Endothelial cell of umbilical vein (primary cell): ENCODE data around the gene MRPS12. TPM values are rescaled to one million over a fixed set of nuclear protein-coding genes. Genes with fewer than 3 reads are reported as not detected.

Experiments
- BruUV-seq: library from RNA; stranded (reverse); fragments of 400-500 nt; replicated peaks from 2 replicates; lab custom pipeline; 2021; lab: Mats Ljungman, UMichigan
- CTCF ChIA-PET: fragments of 300-600, 350-600 bp; sonication (Branson Sonifier 250); formaldehyde crosslinking; loops from one replicate; lab custom pipeline; 2021; ENCODE audit warnings: antibody characterized with exemption, inconsistent platforms; lab: Charles Lee
- POLR2A ChIA-PET: fragments of 300-600, 350-600 bp; sonication (Branson Sonifier 250); formaldehyde crosslinking; loops from one replicate; lab custom pipeline; 2021; ENCODE audit warnings: antibody characterized with exemption, inconsistent platforms; lab: Charles Lee
- DNase-seq: peaks from one replicate; pipeline ENCODE4 v3.0.0-alpha.2; 2011; ENCODE audit warnings: low read depth, low spot score
- FAIRE-seq: peaks from 2 replicates; lab custom pipeline; 2011; peaks lifted over from hg19 to GRCh38; lab: Jason Lieb, UNC
- H2AFZ ChIP-seq: 2 replicates; pipeline ENCODE4 v1.6.0; 2012; ENCODE audit warnings: low read depth, low read length, control low read depth, inconsistent platforms
- H3K27ac ChIP-seq: 2 replicates; pipeline ENCODE4 v1.5.1; 2011; ENCODE audit warnings: low read depth, mild to moderate bottlenecking, control low read depth, low read length, moderate library complexity; ENCODE audit not compliant: insufficient read depth
- H3K27me3 ChIP-seq, 2 experiments: 2 replicates each; pipeline versions ENCODE4 v1.6.0 to v1.6.1; 2011; ENCODE audit warnings: low read length in 2 of 2, mixed read lengths in 1 of 2; ENCODE audit not compliant: control insufficient read depth in 2 of 2, insufficient read depth in 2 of 2
- H3K36me3 ChIP-seq, 2 experiments: 2 replicates in 1 of 2; 3 replicates in 1 of 2; pipeline ENCODE4 v1.5.1; 2011; ENCODE audit warnings: low read length in 2 of 2, mild to moderate bottlenecking in 1 of 2, moderate library complexity in 1 of 2; ENCODE audit not compliant: control insufficient read depth in 2 of 2, insufficient read depth in 2 of 2; ENCODE audit errors: extremely low read depth in 1 of 2
- H3K4me1 ChIP-seq: 3 replicates; pipeline ENCODE4 v1.5.1; 2011; ENCODE audit warnings: mild to moderate bottlenecking, low read length; ENCODE audit not compliant: control insufficient read depth, insufficient read depth; ENCODE audit errors: extremely low read depth
- H3K4me2 ChIP-seq: 2 replicates; pipeline ENCODE4 v1.6.1; 2011; ENCODE audit warnings: low read length, control low read depth, mixed read lengths; ENCODE audit not compliant: insufficient read depth
- H3K4me3 ChIP-seq, 3 experiments: fragments of 200-600 bp in 1 of 3; sonication (generic), shearing (Covaris generic) in 1 of 3; replicated peaks in 1 of 3; 2 replicates each; pipeline ENCODE4 v1.5.1; 2011 to 2016; ENCODE audit warnings: control low read depth in 3 of 3, low read length in 3 of 3, mild to moderate bottlenecking in 2 of 3, inconsistent platforms in 1 of 3, low read depth in 1 of 3, moderate library complexity in 1 of 3; ENCODE audit not compliant: insufficient read depth in 1 of 3
- H3K79me2 ChIP-seq: 2 replicates; pipeline ENCODE4 v1.6.0; 2012; ENCODE audit warnings: low read length, inconsistent platforms; ENCODE audit not compliant: control insufficient read depth, insufficient read depth
- H3K9ac ChIP-seq: replicated peaks from 2 replicates; pipeline ENCODE3; 2011; ENCODE audit warnings: low read length, control low read depth; ENCODE audit not compliant: insufficient read depth; ENCODE audit errors: extremely low read depth
- H3K9me1 ChIP-seq: replicated peaks from 3 replicates; pipeline ENCODE4 v1.6.0; 2011; ENCODE audit warnings: mild to moderate bottlenecking, low read length; ENCODE audit not compliant: control insufficient read depth, insufficient read depth; ENCODE audit errors: extremely low read depth
- H3K9me3 ChIP-seq: replicated peaks from 2 replicates; pipeline ENCODE4 v1.5.1; 2012; ENCODE audit warnings: low read length, inconsistent platforms; ENCODE audit not compliant: control insufficient read depth, insufficient read depth
- H4K20me1 ChIP-seq: replicated peaks from 2 replicates; pipeline ENCODE3; 2011; ENCODE audit warnings: mild to moderate bottlenecking, low read length; ENCODE audit not compliant: control insufficient read depth, insufficient read depth; ENCODE audit errors: extremely low read depth
- EZH2 ChIP-seq: IDR thresholded peaks from 2 replicates; pipeline ENCODE4 v1.6.1; 2012; ENCODE audit warnings: borderline replicate concordance, low read depth, mild to moderate bottlenecking, moderate library complexity, low read length, inconsistent platforms; ENCODE audit not compliant: severe bottlenecking
- FOS ChIP-seq: IDR thresholded peaks from 2 replicates; pipeline ENCODE4 v1.6.1; 2011; ENCODE audit warnings: mild to moderate bottlenecking, low read length, moderate library complexity, borderline replicate concordance; ENCODE audit not compliant: insufficient read depth
- GATA2 ChIP-seq: IDR thresholded peaks from 2 replicates; pipeline ENCODE4 v1.7.0; 2011; ENCODE audit warnings: low read depth, mild to moderate bottlenecking, moderate library complexity, mixed read lengths, low read length; ENCODE audit not compliant: insufficient read length, insufficient read depth
- JUN ChIP-seq: IDR thresholded peaks from 2 replicates; pipeline ENCODE4 v1.6.1; 2011; ENCODE audit warnings: borderline replicate concordance, low read depth; ENCODE audit not compliant: insufficient read length, insufficient read depth
- MYC ChIP-seq: IDR thresholded peaks from one replicate; pipeline ENCODE4 v1.6.1; 2011; ENCODE audit warnings: mild to moderate bottlenecking, low read depth, low read length
- POLR2A ChIP-seq: IDR thresholded peaks from 2 replicates; pipeline ENCODE4 v1.6.1; 2012; ENCODE audit warnings: low read depth, mild to moderate bottlenecking, control low read depth, low read length
- POLR2AphosphoS5 ChIP-seq: IDR thresholded peaks from 2 replicates; pipeline ENCODE4 v1.6.1; 2012; ENCODE audit warnings: low read depth, mild to moderate bottlenecking, control low read depth, low read length, moderate library complexity; ENCODE audit not compliant: insufficient read depth
- dilution Hi-C: fragments of 300-500 bp; cut with MboI; formaldehyde crosslinking; loops from one replicate; pipeline ENCODE4 v1.15.0; 2019; ENCODE audit warnings: low sequenced_read_pairs; ENCODE audit not compliant: extremely low pct_ligation_motif_present
- intact Hi-C: fragments of 100-400 bp; cut with micrococcal nuclease; formaldehyde crosslinking; loops from one replicate; pipeline ENCODE4 v1.10.0; 2022
- polyA plus RNA-seq, 4 experiments: library from polyadenylated mRNA; depleted of rRNA in 3 of 4; stranded (reverse) in 3 of 4; unstranded in 1 of 4; fragments of >200 nt; gene quantifications; 2 replicates each; pipeline versions ENCODE4 v1.2.1 to v1.2.3, GENCODE V29; 2011 to 2012; ENCODE audit warnings: missing spikeins in 1 of 4
- total RNA-seq: library from RNA; stranded (reverse); gene quantifications from 2 replicates; pipeline ENCODE4 v1.2.3, GENCODE V29; 2021
- TF ChIP-seq, protein P1 (sequence below): IDR thresholded peaks from 2 replicates; pipeline ENCODE4 v1.6.1; 2011; ENCODE audit not compliant: insufficient read depth, insufficient read length
- TF ChIP-seq, protein P2 (sequence below), 2 donors: IDR thresholded peaks; 1 replicate in 1 of 2; 2 replicates in 1 of 2; pipeline ENCODE4 v1.5.1; 2011; ENCODE audit warnings: low read length in 2 of 2, mild to moderate bottlenecking in 2 of 2, moderate library complexity in 2 of 2, control low read depth in 1 of 2, inconsistent platforms in 1 of 2, low read depth in 1 of 2; ENCODE audit not compliant: insufficient read depth in 1 of 2; ENCODE audit errors: extremely low read depth in 1 of 2

MRPS12 gene
- total and polyA plus RNA-seq, 2 donors (not counting 3 experiments of a cell fraction or from before 2014, with no cell fraction given) = 49.3 to 86.3 TPM

DNA sequence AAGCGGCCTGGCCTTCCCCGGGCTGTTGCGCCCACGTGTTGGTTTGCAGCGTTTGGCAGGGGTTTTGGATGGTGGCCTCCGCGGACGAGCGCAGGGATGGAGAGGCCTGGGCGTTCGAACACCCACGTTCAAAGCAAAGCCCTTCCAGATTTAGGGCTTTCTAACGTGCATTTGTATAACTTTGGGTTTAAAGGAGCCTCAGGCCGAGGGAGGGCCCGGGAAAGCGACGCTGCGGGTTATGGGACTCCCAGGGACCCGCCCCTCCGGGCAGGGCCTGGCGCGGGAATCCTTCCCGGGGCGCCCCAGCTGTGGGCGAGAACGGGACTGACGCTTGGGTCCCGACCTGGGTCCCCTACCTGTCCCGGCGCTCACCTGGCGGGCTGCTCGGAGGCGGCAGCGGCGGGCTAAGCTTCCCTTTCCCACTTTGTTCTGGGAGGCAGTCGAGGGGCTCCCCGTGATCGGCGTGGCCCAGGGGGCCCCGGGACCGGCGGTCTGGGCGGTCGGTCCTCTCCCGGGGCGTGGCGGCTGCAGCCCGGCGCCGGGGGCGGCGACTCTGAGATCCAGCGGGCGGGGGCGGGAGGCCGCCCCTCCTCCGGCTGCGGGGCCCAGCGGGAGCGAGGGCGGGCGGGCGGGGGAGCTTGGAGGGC, 44.6 kb downstream of the MRPS12 start, which contains the start of gene FBXO17:
Gene FBXO17, minus strand, starts transcription at position 529 of the 647 bp plus-strand sequence. CDS start 25,423 bp downstream, outside the sequence.
- peak within 1 kb of the TSS; percentile 87 for H2AFZ ChIP-seq
- H3K9me1 ChIP-seq = no peaks in the 10 kb centered on the region
- H3K27me3 ChIP-seq = no peaks in the 10 kb centered on the region
- no peaks in the 10 kb centered on the region for H4K20me1 ChIP-seq
- no peaks in the 10 kb centered on the region for H3K9me3 ChIP-seq
- DNase-seq = peak; percentile 53
- POLR2A ChIA-PET = no interaction called here
- TSS peak; percentile 63 for BruUV-seq
- CTCF ChIA-PET = interaction anchor here (0.7 to 4.5 kb wide), 14 partner anchors 9 to 339 kb away, joined by 3 to 39 read pairs (median 4); partner anchors contain the start of genes FBXO27, MRPS12 and SARS2
- H3K4me1 ChIP-seq = peaks cover 14% of the 10 kb centered on the region
- TF ChIP-seq POLR2AphosphoS5 (peak; percentile 41), POLR2A (peak; percentile 75), MYC (peak; percentile 79), FOS (no peak)
- TF ChIP-seq, protein P1, sequence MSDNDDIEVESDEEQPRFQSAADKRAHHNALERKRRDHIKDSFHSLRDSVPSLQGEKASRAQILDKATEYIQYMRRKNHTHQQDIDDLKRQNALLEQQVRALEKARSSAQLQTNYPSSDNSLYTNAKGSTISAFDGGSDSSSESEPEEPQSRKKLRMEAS = peak; percentile 80
- intact Hi-C loops = loop anchor here (2.0 kb wide), 1 partner anchor 357 kb away; the partner anchor contains the start of gene EIF3K
- FAIRE-seq = peak; percentile 83
- peak within 1 kb of the TSS; percentile 47 for H3K27ac ChIP-seq
- dilution Hi-C loops = no loop called here
- peak within 1 kb of the TSS; percentile 48 to 65 (median 48) for H3K4me3 ChIP-seq
- H3K4me2 ChIP-seq = peak within 1 kb of the TSS; percentile 83
- H3K79me2 ChIP-seq = peaks cover 9% of the 10 kb centered on the region
- H3K9ac ChIP-seq = peak within 1 kb of the TSS; percentile 49
- no peaks in the 10 kb centered on the region for H3K36me3 ChIP-seq

GRCh38 chr19:38975861-38976271, 45.1 kb downstream of the MRPS12 start:
- Histone ChIP-seq H2AFZ (peak overlapping the region; percentile 56), H3K36me3 (no peaks in the 10 kb centered on the region), H3K9me3 (no peaks in the 10 kb centered on the region), H3K9ac (peak overlapping the region; percentile 49), H3K79me2 (peaks cover 9% of the 10 kb centered on the region), H3K27me3 (no peaks in the 10 kb centered on the region), H4K20me1 (no peaks in the 10 kb centered on the region), H3K9me1 (no peaks in the 10 kb centered on the region), H3K4me1 (peaks cover 14% of the 10 kb centered on the region), H3K4me3 (peak overlapping the region; percentile 37 to 55 (median 48)), H3K27ac (peak overlapping the region; percentile 36), H3K4me2 (peak overlapping the region; percentile 74)
- BruUV-seq = no TSS peak
- no peak for TF ChIP-seq POLR2AphosphoS5
- no peak for TF ChIP-seq JUN
- no peak for TF ChIP-seq EZH2
- TF ChIP-seq, protein P2, sequence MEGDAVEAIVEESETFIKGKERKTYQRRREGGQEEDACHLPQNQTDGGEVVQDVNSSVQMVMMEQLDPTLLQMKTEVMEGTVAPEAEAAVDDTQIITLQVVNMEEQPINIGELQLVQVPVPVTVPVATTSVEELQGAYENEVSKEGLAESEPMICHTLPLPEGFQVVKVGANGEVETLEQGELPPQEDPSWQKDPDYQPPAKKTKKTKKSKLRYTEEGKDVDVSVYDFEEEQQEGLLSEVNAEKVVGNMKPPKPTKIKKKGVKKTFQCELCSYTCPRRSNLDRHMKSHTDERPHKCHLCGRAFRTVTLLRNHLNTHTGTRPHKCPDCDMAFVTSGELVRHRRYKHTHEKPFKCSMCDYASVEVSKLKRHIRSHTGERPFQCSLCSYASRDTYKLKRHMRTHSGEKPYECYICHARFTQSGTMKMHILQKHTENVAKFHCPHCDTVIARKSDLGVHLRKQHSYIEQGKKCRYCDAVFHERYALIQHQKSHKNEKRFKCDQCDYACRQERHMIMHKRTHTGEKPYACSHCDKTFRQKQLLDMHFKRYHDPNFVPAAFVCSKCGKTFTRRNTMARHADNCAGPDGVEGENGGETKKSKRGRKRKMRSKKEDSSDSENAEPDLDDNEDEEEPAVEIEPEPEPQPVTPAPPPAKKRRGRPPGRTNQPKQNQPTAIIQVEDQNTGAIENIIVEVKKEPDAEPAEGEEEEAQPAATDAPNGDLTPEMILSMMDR (IDR thresholded peaks at IDR 0.05; ENCODE audit: extremely low read depth in 1 of 2, insufficient read depth in 1 of 2, low read depth in 1 of 2, low read length in 2 of 2) = no peak
- no peak for TF ChIP-seq MYC
- TF ChIP-seq GATA2 = no peak
- peak; percentile 3 for TF ChIP-seq POLR2A
- dilution Hi-C loops = no loop called here
- ChIA-PET POLR2A (interaction anchor here (0.5 kb wide), 1 partner anchor 13 kb away, joined by 4 read pairs; no protein-coding TSS in a partner anchor), CTCF (interaction anchor here (0.7 to 4.5 kb wide), 13 partner anchors 9 to 339 kb away, joined by 3 to 39 read pairs (median 5); partner anchors contain the start of gene FBXO27)
- DNase-seq = peak; percentile 40
- intact Hi-C loops = loop anchor here (1.0 to 2.0 kb wide), 2 partner anchors 17 to 357 kb away; partner anchors contain the start of gene EIF3K
- peak; percentile 81 for FAIRE-seq
